H1 (cell line): ENCODE measurements around the gene NAA16. TPM values are rescaled to one million over a fixed set of nuclear protein-coding genes. Genes with fewer than 3 reads are reported as not detected.

ENCODE experiments used
- CTCF ChIA-PET: fragments of 300-600 bp; sonication (Branson Sonifier 250); formaldehyde crosslinking; loops from one replicate; lab custom pipeline; 2021; ENCODE audit not compliant: partially characterized antibody; lab: Charles Lee
- POLR2A ChIA-PET: fragments of 300-600 bp; sonication (Branson Sonifier 250); formaldehyde crosslinking; loops from one replicate; lab custom pipeline; 2021; ENCODE audit warnings: inconsistent platforms; ENCODE audit not compliant: partially characterized antibody; lab: Charles Lee
- DNase-seq, 2 experiments: peaks; one replicate each; pipeline versions ENCODE4 v3.0.0 to v3.0.0-alpha.2; 2010 to 2022; ENCODE audit warnings: low spot score in 2 of 2, low read depth in 1 of 2, mixed read lengths in 1 of 2
- FAIRE-seq: peaks from 2 replicates; lab custom pipeline; 2011; peaks lifted over from hg19 to GRCh38; lab: Jason Lieb, UNC
- H2AFZ ChIP-seq: 2 replicates; pipeline ENCODE4 v1.8.1; 2012; ENCODE audit warnings: low read length, inconsistent platforms
- H2AK5ac ChIP-seq: 2 replicates; pipeline ENCODE4 v1.6.1; 2013; ENCODE audit warnings: low read depth, low read length
- H2BK120ac ChIP-seq: replicated peaks from 2 replicates; pipeline ENCODE3; 2013; ENCODE audit warnings: low read depth, low read length, inconsistent platforms
- H2BK12ac ChIP-seq: 2 replicates; pipeline ENCODE4 v1.6.1; 2013; ENCODE audit warnings: low read depth, low read length
- H2BK15ac ChIP-seq: 2 replicates; pipeline ENCODE4 v1.6.1; 2013; ENCODE audit warnings: low read length
- H2BK20ac ChIP-seq: 2 replicates; pipeline ENCODE4 v1.6.1; 2013; ENCODE audit warnings: low read length
- H2BK5ac ChIP-seq: 2 replicates; pipeline ENCODE4 v1.6.1; 2013; ENCODE audit warnings: low read depth, low read length
- H3K14ac ChIP-seq: 2 replicates; pipeline ENCODE4 v1.6.1; 2013; ENCODE audit warnings: inconsistent platforms; ENCODE audit not compliant: insufficient read length
- H3K18ac ChIP-seq: 2 replicates; pipeline ENCODE4 v1.6.1; 2013; ENCODE audit warnings: low read length; ENCODE audit errors: extremely low read depth
- H3K23ac ChIP-seq: 2 replicates; pipeline ENCODE4 v1.6.1; 2013; ENCODE audit warnings: inconsistent platforms; ENCODE audit not compliant: insufficient read length
- H3K23me2 ChIP-seq: 2 replicates; pipeline ENCODE4 v1.6.1; 2013; ENCODE audit warnings: low read depth, low read length
- H3K27ac ChIP-seq: 2 replicates; pipeline ENCODE4 v1.6.1; 2011; ENCODE audit warnings: low read depth, low read length, inconsistent platforms
- H3K27me3 ChIP-seq, 4 experiments: replicated peaks in 1 of 4; 1 replicate in 1 of 4; 2 replicates in 3 of 4; pipeline versions ENCODE4 v1.6.1 to v1.8.1; 2011 to 2013; ENCODE audit warnings: low read length in 3 of 4, mild to moderate bottlenecking in 3 of 4, inconsistent platforms in 2 of 4, mixed read lengths in 2 of 4, moderate library complexity in 1 of 4; ENCODE audit not compliant: control insufficient read depth in 3 of 4, insufficient read depth in 3 of 4; ENCODE audit errors: extremely low read depth in 1 of 4
- H3K36me3 ChIP-seq, 4 experiments: 2 replicates each; pipeline versions ENCODE4 v1.6.1 to v1.8.1; 2011 to 2013; ENCODE audit warnings: mild to moderate bottlenecking in 4 of 4, low read length in 3 of 4, moderate library complexity in 2 of 4, control low read depth in 1 of 4, inconsistent platforms in 1 of 4; ENCODE audit not compliant: insufficient read depth in 4 of 4, control insufficient read depth in 2 of 4
- H3K4ac ChIP-seq: replicated peaks from 2 replicates; pipeline ENCODE3; 2013; ENCODE audit warnings: low read length, low read depth, mixed read lengths, inconsistent platforms; ENCODE audit not compliant: insufficient read length
- H3K4me1 ChIP-seq, 4 experiments: replicated peaks in 1 of 4; 1 replicate in 1 of 4; 2 replicates in 3 of 4; pipeline versions ENCODE4 v1.6.1 to v1.8.1; 2011 to 2013; ENCODE audit warnings: low read length in 3 of 4, inconsistent platforms in 2 of 4, mixed read lengths in 1 of 4; ENCODE audit not compliant: insufficient read depth in 4 of 4, control insufficient read depth in 3 of 4
- H3K4me2 ChIP-seq, 2 experiments: 2 replicates each; pipeline versions ENCODE4 v1.6.1 to v1.8.1; 2011 to 2013; ENCODE audit warnings: low read depth in 2 of 2, low read length in 2 of 2, control low read depth in 1 of 2, inconsistent platforms in 1 of 2, mild to moderate bottlenecking in 1 of 2; ENCODE audit not compliant: insufficient read depth in 1 of 2
- H3K4me3 ChIP-seq, 4 experiments: fragments of 200-600, 300-600 bp in 1 of 4; sonication (generic), shearing (Covaris generic), sonication (Bioruptor Twin) in 1 of 4; 2 replicates each; pipeline versions ENCODE4 v1.5.1 to v1.8.1; 2011 to 2016; ENCODE audit warnings: low read length in 4 of 4, low read depth in 3 of 4, control low read depth in 2 of 4, inconsistent platforms in 2 of 4, mild to moderate bottlenecking in 2 of 4, mixed read lengths in 1 of 4, moderate library complexity in 1 of 4; ENCODE audit not compliant: insufficient read depth in 2 of 4; ENCODE audit errors: extremely low read depth in 1 of 4
- H3K56ac ChIP-seq: replicated peaks from 2 replicates; pipeline ENCODE3; 2013; ENCODE audit warnings: low read depth, mild to moderate bottlenecking, mixed read lengths, low read length, inconsistent platforms; ENCODE audit not compliant: insufficient read length
- H3K79me1 ChIP-seq: 2 replicates; pipeline ENCODE4 v1.6.1; 2013; ENCODE audit warnings: low read depth, low read length, control low read depth
- H3K79me2 ChIP-seq, 2 experiments: 2 replicates each; pipeline versions ENCODE4 v1.6.1 to v1.8.1; 2012 to 2013; ENCODE audit warnings: low read length in 2 of 2, mild to moderate bottlenecking in 2 of 2, inconsistent platforms in 1 of 2; ENCODE audit not compliant: insufficient read depth in 2 of 2, control insufficient read depth in 1 of 2
- H3K9ac ChIP-seq, 4 experiments: replicated peaks in 1 of 4; 1 replicate in 1 of 4; 2 replicates in 3 of 4; pipeline versions ENCODE4 v1.6.1 to v1.8.1; 2011 to 2013; ENCODE audit warnings: low read depth in 3 of 4, low read length in 3 of 4, control low read depth in 2 of 4, mild to moderate bottlenecking in 2 of 4, moderate library complexity in 2 of 4, inconsistent platforms in 1 of 4; ENCODE audit errors: extremely low read depth in 1 of 4
- H3K9me3 ChIP-seq, 2 experiments: 2 replicates each; pipeline versions ENCODE4 v1.6.1 to v1.8.1; 2012 to 2013; ENCODE audit warnings: mild to moderate bottlenecking in 2 of 2, moderate library complexity in 2 of 2, control low read depth in 1 of 2, inconsistent platforms in 1 of 2, low read depth in 1 of 2, low read length in 1 of 2, mixed read lengths in 1 of 2; ENCODE audit not compliant: insufficient read depth in 2 of 2
- H4K20me1 ChIP-seq, 2 experiments: replicated peaks in 1 of 2; 2 replicates each; pipeline versions ENCODE3 to v1.8.1; 2011 to 2013; ENCODE audit warnings: inconsistent platforms in 2 of 2, low read length in 2 of 2, mild to moderate bottlenecking in 1 of 2; ENCODE audit not compliant: insufficient read depth in 2 of 2, control insufficient read depth in 1 of 2
- H4K5ac ChIP-seq: 2 replicates; pipeline ENCODE4 v1.6.1; 2013; ENCODE audit warnings: low read length, low read depth, mixed read lengths, inconsistent platforms; ENCODE audit not compliant: insufficient read length
- H4K8ac ChIP-seq: 2 replicates; pipeline ENCODE4 v1.8.0; 2013; ENCODE audit warnings: mild to moderate bottlenecking, moderate library complexity, low read length, inconsistent platforms; ENCODE audit not compliant: insufficient read depth; ENCODE audit errors: extremely low read depth
- H4K91ac ChIP-seq: replicated peaks from 2 replicates; pipeline ENCODE3; 2013; ENCODE audit warnings: low read length, mixed read lengths, inconsistent platforms; ENCODE audit not compliant: insufficient read length
- CEBPB ChIP-seq: IDR thresholded peaks from 2 replicates; pipeline ENCODE4 v1.6.1; 2012; ENCODE audit warnings: low read depth, low read length
- MAFK ChIP-seq: IDR thresholded peaks from 2 replicates; pipeline ENCODE4 v1.6.1; 2012; ENCODE audit warnings: low read depth, mild to moderate bottlenecking, improper control_type of control experiment, low read length
- WGBS, 2 experiments: shearing (Covaris generic) in 1 of 2; methylation state at CpG; one replicate each; pipeline versions ENCODE4 v1.1.6 to v1.1.7; 2013 to 2015; ENCODE audit warnings: low lambda C conversion rate in 2 of 2, mixed read lengths in 2 of 2, inconsistent platforms in 1 of 2, low coverage in 1 of 2, missing lambda C conversion rate in 1 of 2; ENCODE audit not compliant: insufficient replicate concordance in 2 of 2, insufficient coverage in 1 of 2, insufficient read length in 1 of 2; ENCODE audit errors: extremely low coverage in 1 of 2, missing lambda C conversion rate in 1 of 2; 5-methylcytosine and 5-hydroxymethylcytosine counted together
- polyA plus RNA-seq, 7 experiments: library from polyadenylated mRNA; depleted of rRNA in 3 of 7; stranded (reverse) in 5 of 7; unstranded in 2 of 7; fragments of >200 nt in 5 of 7; fragments of 200-250 nt in 2 of 7; gene quantifications; 1 replicate in 5 of 7; 2 replicates in 1 of 7; 4 replicates in 1 of 7; pipeline versions ENCODE4 v1.2.1 to v1.2.3, GENCODE V29; 2011 to 2013; ENCODE audit warnings: missing spikeins in 2 of 7, mixed read lengths in 2 of 7
- total RNA-seq: library from RNA; stranded (reverse); fragmentation: NEBNext Ultra II Directional; extraction: Animal tissue kit (Norgen Biotek cat#: 25700); gene quantifications from 2 replicates; pipeline ENCODE4 v1.2.1, GENCODE V29; 2021

Gene NAA16
- total and polyA plus RNA-seq, 2 of the 8 experiments (the other 6 are each of a cell fraction or from before 2014, with no cell fraction given), result 11.4 to 40.0 TPM

DNA sequence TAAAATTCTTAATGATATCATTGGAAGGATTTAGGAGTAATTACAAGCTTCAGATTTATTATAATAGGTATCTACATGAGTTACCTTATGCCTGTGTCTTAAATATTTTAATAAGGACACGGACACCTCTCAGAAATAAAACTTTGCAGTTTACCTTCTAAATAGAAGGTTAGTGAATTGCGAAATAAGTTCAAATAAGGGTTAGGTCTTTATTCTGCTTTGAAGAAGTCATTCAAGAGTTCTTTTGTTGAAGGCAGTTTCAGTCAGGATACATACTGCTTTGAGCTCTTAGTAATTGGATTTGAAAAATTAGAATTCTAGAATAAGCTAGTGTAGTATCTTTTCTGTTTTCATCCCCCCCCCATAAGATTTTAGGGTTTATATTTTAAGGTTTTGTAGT, 53.0 kb downstream of the NAA16 start:
- no peaks in the 10 kb centered on the region for H3K23me2 ChIP-seq
- H2BK12ac ChIP-seq, result no peak overlapping the region
- H3K4me1 ChIP-seq, result no peaks in the 10 kb centered on the region
- TF ChIP-seq CEBPB, result peak; percentile 57; the same call in 1 of the 2 replicates
- no peak for TF ChIP-seq MAFK
- H2BK5ac ChIP-seq, result no peak overlapping the region
- H3K18ac ChIP-seq, result no peak overlapping the region
- FAIRE-seq (no peak), DNase-seq (no peak)
- ChIA-PET POLR2A (no interaction called here), CTCF (interaction anchor here (1.1 kb wide), 1 partner anchor 21 kb away, joined by 3 read pairs; no protein-coding TSS in a partner anchor)
- no peak overlapping the region for H3K27ac ChIP-seq
- no peaks in the 10 kb centered on the region for H3K79me1 ChIP-seq
- H2BK20ac ChIP-seq, result no peak overlapping the region
- no peak overlapping the region for H4K5ac ChIP-seq
- no peak overlapping the region for H3K4ac ChIP-seq
- no peaks in the 10 kb centered on the region for H3K9me3 ChIP-seq
- H3K9ac ChIP-seq, result no peak overlapping the region
- no peak overlapping the region for H2BK15ac ChIP-seq
- H4K91ac ChIP-seq, result no peak overlapping the region
- peaks cover 0 to 96% (median 41%) of the 10 kb centered on the region in 4 experiments; a peak in 6 of 8 replicates for H3K36me3 ChIP-seq
- H2AK5ac ChIP-seq, result no peak overlapping the region
- H2AFZ ChIP-seq, result no peak overlapping the region
- H3K4me2 ChIP-seq, result no peak overlapping the region
- WGBS, 2 experiments, result 88% methylated on average over 2 of the region's 2 CpGs; no CpG with 5 or more reads in 1 of the 2 experiments
- H3K14ac ChIP-seq, result no peak overlapping the region
- H2BK120ac ChIP-seq, result no peak overlapping the region
- H3K27me3 ChIP-seq, result no peaks in the 10 kb centered on the region
- H3K56ac ChIP-seq, result no peak overlapping the region
- H3K4me3 ChIP-seq, result no peak overlapping the region
- no peak overlapping the region for H3K23ac ChIP-seq
- no peaks in the 10 kb centered on the region for H3K79me2 ChIP-seq
- no peaks in the 10 kb centered on the region for H4K20me1 ChIP-seq
- H4K8ac ChIP-seq, result no peak overlapping the region
